ENCODE measurements around the gene OR10K1.

OR10K1 gene

DNA sequence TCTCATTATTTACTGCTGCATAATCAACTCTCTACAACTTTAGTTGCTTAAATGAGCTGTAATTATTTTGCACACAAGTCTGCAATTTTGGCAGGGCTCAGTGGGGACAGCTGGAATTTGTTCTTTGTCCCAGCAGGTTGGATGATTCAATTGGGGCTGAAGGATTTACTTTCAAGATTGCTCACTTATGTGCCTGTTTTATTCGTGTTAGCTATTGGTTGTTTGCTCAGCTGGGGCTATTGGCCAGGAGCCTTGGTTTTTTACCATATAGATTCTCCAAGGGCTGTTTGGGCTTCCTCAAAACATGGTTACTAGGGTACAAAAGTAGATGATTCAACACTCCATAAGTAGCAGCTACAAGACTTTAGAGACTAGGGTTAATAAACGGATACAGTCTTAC, 23.8 kb downstream of the OR10K1 start:
- Histone ChIP-seq H3K27me3 (ENCODE audit: control insufficient read depth, insufficient read depth, low read length) (no peaks in the 10 kb centered on the region), H3K9ac (ENCODE audit: low read length) (no peak overlapping the region), H3K36me3 (ENCODE audit: control insufficient read depth, insufficient read depth, low read length) (no peaks in the 10 kb centered on the region), H3K4me3 (ENCODE audit: low read length) (no peak overlapping the region), H3K4me1 (ENCODE audit: control insufficient read depth, insufficient read depth, low read length) (no peaks in the 10 kb centered on the region), H3K27ac (ENCODE audit: low read depth, low read length) (no peak overlapping the region)

GRCh38 chr1:158491316-158491715, 29.7 kb downstream of the OR10K1 start:
- Histone ChIP-seq H3K4me3 (ENCODE audit: low read length) (no peak overlapping the region), H3K4me1 (ENCODE audit: control insufficient read depth, insufficient read depth, low read length) (no peaks in the 10 kb centered on the region), H3K27ac (ENCODE audit: low read depth, low read length) (no peak overlapping the region), H3K27me3 (ENCODE audit: control insufficient read depth, insufficient read depth, low read length) (no peaks in the 10 kb centered on the region), H3K36me3 (ENCODE audit: control insufficient read depth, insufficient read depth, low read length) (no peaks in the 10 kb centered on the region), H3K9ac (ENCODE audit: low read length) (no peak overlapping the region)

GRCh38 chr1:158493054-158493453, 31.4 kb downstream of the OR10K1 start:
- Histone ChIP-seq H3K4me3 (ENCODE audit: low read length) (no peak overlapping the region), H3K27ac (ENCODE audit: low read depth, low read length) (no peak overlapping the region), H3K4me1 (ENCODE audit: control insufficient read depth, insufficient read depth, low read length) (no peaks in the 10 kb centered on the region)

GRCh38 chr1:158494796-158495195, 33.2 kb downstream of the OR10K1 start:
- no peaks in the 10 kb centered on the region for H3K4me1 ChIP-seq (ENCODE audit: control insufficient read depth, insufficient read depth, low read length)
- no peak overlapping the region for H3K4me3 ChIP-seq (ENCODE audit: low read length)
- no peak overlapping the region for H3K27ac ChIP-seq (ENCODE audit: low read depth, low read length)
- no peak overlapping the region for H3K9ac ChIP-seq (ENCODE audit: low read length)
- no peaks in the 10 kb centered on the region for H3K36me3 ChIP-seq (ENCODE audit: control insufficient read depth, insufficient read depth, low read length)
- H3K27me3 ChIP-seq (ENCODE audit: control insufficient read depth, insufficient read depth, low read length) = no peaks in the 10 kb centered on the region

More at GRCh38 chr1:158493054-158493453, 31.4 kb downstream of the OR10K1 start:
- Histone ChIP-seq H3K9ac (ENCODE audit: low read length) (no peak overlapping the region), H3K36me3 (ENCODE audit: control insufficient read depth, insufficient read depth, low read length) (no peaks in the 10 kb centered on the region), H3K27me3 (ENCODE audit: control insufficient read depth, insufficient read depth, low read length) (no peaks in the 10 kb centered on the region)

DNA sequence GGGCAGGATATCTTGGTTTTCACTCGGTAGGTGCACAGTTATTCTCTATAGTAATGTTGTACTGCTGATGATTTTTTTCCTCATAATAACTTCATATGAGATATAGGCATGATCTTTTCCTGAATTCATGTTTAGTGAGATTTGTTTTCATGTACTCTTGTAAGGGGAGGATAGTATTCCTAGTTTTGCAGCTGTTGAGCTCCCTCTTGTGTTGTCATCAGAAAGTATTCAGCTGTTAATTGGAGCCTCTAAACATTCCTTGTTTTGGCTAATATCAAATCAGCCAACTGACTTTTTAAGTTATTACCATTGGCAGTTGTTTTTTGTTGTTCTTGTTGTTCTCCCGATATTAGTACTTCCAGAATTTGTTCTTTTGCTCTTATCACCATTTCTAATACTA, 34.7 kb downstream of the OR10K1 start:
- no peaks in the 10 kb centered on the region for H3K4me1 ChIP-seq (ENCODE audit: control insufficient read depth, insufficient read depth, low read length)
- H3K9ac ChIP-seq (ENCODE audit: low read length) = no peak overlapping the region
- no peaks in the 10 kb centered on the region for H3K36me3 ChIP-seq (ENCODE audit: control insufficient read depth, insufficient read depth, low read length)
- H3K27ac ChIP-seq (ENCODE audit: low read depth, low read length) = no peak overlapping the region
- H3K27me3 ChIP-seq (ENCODE audit: control insufficient read depth, insufficient read depth, low read length) = no peaks in the 10 kb centered on the region
- H3K4me3 ChIP-seq (ENCODE audit: low read length) = no peak overlapping the region

DNA sequence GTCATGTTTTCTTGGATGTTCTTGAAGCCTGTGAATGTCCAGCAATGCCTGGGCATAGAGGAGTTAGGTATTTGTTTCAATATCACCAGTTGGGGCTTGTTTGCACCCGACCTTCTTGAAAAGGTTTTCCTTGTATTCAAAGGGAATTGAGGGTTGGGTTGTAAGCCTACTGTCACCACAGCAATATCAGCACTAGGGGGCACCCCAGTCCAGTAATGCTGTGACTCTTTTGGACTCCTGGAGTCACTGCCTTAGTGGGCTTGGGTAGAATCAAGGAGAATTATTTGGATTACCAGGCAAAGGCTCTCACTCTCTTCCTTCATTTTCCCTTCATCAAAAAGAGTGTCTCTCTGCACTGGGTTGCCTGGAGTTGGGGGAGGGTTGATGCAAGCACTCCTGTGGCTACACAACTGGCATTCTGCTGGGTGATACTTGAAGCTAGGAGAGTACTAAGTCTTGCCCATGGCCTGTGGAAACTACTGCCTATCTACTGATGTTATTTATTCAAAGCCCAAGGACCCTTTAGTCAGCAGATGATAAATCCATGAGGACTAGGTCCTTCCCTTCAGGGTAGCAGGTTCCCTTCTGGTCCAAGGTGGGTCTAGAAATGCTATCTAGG, 44.8 kb downstream of the OR10K1 start:
- Histone ChIP-seq H3K36me3 (ENCODE audit: control insufficient read depth, insufficient read depth, low read length) (no peaks in the 10 kb centered on the region), H3K4me3 (ENCODE audit: low read length) (no peak overlapping the region), H3K27me3 (ENCODE audit: control insufficient read depth, insufficient read depth, low read length) (no peaks in the 10 kb centered on the region), H3K9ac (ENCODE audit: low read length) (no peak overlapping the region), H3K4me1 (ENCODE audit: control insufficient read depth, insufficient read depth, low read length) (no peaks in the 10 kb centered on the region), H3K27ac (ENCODE audit: low read depth, low read length) (no peak overlapping the region)

DNA sequence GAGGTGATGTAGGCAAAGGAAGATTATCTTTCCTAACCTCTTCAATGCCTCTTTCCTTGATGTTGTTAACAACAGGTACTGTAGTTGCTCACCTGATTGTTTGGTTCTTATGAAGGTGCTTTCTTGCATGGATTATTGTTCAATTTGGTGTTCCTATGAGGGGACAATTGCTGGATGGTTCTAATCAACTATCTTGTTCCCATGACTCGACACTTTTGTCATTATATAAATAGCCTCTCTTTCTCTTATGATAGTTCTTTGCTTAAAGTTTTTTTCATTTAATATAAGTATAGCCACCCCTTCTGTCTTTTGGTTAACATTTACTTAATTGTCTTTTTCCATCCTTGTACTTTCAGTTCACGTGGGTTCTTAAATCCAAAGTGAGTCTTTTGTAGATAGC, 45.9 kb downstream of the OR10K1 start:
- Histone ChIP-seq H3K9ac (ENCODE audit: low read length) (no peak overlapping the region), H3K36me3 (ENCODE audit: control insufficient read depth, insufficient read depth, low read length) (no peaks in the 10 kb centered on the region), H3K4me1 (ENCODE audit: control insufficient read depth, insufficient read depth, low read length) (no peaks in the 10 kb centered on the region), H3K27me3 (ENCODE audit: control insufficient read depth, insufficient read depth, low read length) (no peaks in the 10 kb centered on the region), H3K4me3 (ENCODE audit: low read length) (no peak overlapping the region), H3K27ac (ENCODE audit: low read depth, low read length) (no peak overlapping the region)

GRCh38 chr1:158509471-158510156, 48.0 kb downstream of the OR10K1 start:
- Histone ChIP-seq H3K36me3 (ENCODE audit: control insufficient read depth, insufficient read depth, low read length) (no peaks in the 10 kb centered on the region), H3K27ac (ENCODE audit: low read depth, low read length) (no peak overlapping the region), H3K4me1 (ENCODE audit: control insufficient read depth, insufficient read depth, low read length) (no peaks in the 10 kb centered on the region), H3K4me3 (ENCODE audit: low read length) (no peak overlapping the region), H3K27me3 (ENCODE audit: control insufficient read depth, insufficient read depth, low read length) (no peaks in the 10 kb centered on the region), H3K9ac (ENCODE audit: low read length) (no peak overlapping the region)

DNA sequence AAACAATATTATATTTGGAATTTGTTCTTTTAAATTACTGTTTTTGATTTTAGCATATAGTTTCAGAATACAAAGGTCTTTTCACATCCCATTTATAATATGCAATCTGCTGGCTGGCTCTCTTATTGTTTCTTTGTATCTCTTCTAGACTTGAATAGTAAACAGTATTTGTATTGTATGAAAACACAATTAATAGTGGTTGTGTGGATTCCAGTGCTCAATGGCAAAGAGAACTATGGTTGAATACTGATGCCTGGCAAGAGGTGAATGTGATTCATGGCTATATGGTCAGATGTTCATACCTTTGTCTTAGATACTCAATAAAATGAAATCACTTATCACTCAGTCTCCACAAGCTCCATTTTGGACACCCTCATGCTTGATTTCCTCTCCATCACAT, 55.3 kb downstream of the OR10K1 start:
- H3K9ac ChIP-seq (ENCODE audit: low read length) = no peak overlapping the region
- no peak overlapping the region for H3K4me3 ChIP-seq (ENCODE audit: low read length)
- H3K4me1 ChIP-seq (ENCODE audit: control insufficient read depth, insufficient read depth, low read length) = no peaks in the 10 kb centered on the region
- no peaks in the 10 kb centered on the region for H3K36me3 ChIP-seq (ENCODE audit: control insufficient read depth, insufficient read depth, low read length)
- H3K27ac ChIP-seq (ENCODE audit: low read depth, low read length) = no peak overlapping the region
- H3K27me3 ChIP-seq (ENCODE audit: control insufficient read depth, insufficient read depth, low read length) = no peaks in the 10 kb centered on the region

Data from rectal smooth muscle tissue (tissue), 1 donor.